ENCODE results near the gene CORO7.

CORO7 gene

GRCh38 chr16:4371357-4372000 is 44.9 kb downstream of the CORO7 start, which contains the start of gene VASN:
VASN (plus strand) TSS chr16:4371848; CDS start chr16:4380878, 9,030 bp downstream.
- no peak for TF ChIP-seq CTCF (IDR thresholded peaks at IDR 0.05; ENCODE audit: low read depth, low read length)
- peak; percentile 70 for DNase-seq (ENCODE audit: low read depth, low spot score)
- peak within 1 kb of the TSS; percentile 78 for H3K4me3 ChIP-seq (ENCODE audit: low read depth, low read length)
- in situ Hi-C loops (cut with HindIII; ENCODE audit: low sequenced_read_pairs) = no loop called here

- no peak for TF ChIP-seq CTCF (IDR thresholded peaks at IDR 0.05; ENCODE audit: low read depth, low read length)
- DNase-seq (ENCODE audit: low read depth, low spot score) = peak; percentile 67
- in situ Hi-C loops (cut with HindIII; ENCODE audit: low sequenced_read_pairs) = no loop called here
- H3K4me3 ChIP-seq (ENCODE audit: low read depth, low read length) = no peak overlapping the region
Measured at GRCh38 chr16:4370570-4371356, 45.6 kb downstream of the CORO7 start.

GRCh38 chr16:4370151-4370550 is 46.2 kb downstream of the CORO7 start:
- DNase-seq (ENCODE audit: low read depth, low spot score) = no peak
- no peak for TF ChIP-seq CTCF (IDR thresholded peaks at IDR 0.05; ENCODE audit: low read depth, low read length)
- H3K4me3 ChIP-seq (ENCODE audit: low read depth, low read length) = no peak overlapping the region
- in situ Hi-C loops (cut with HindIII; ENCODE audit: low sequenced_read_pairs) = no loop called here

- no peak overlapping the region for H3K4me3 ChIP-seq (ENCODE audit: low read depth, low read length)
- TF ChIP-seq CTCF (IDR thresholded peaks at IDR 0.05; ENCODE audit: low read depth, low read length) = no peak
- no peak for DNase-seq (ENCODE audit: low read depth, low spot score)
- in situ Hi-C loops (cut with HindIII; ENCODE audit: low sequenced_read_pairs) = no loop called here
Measured at GRCh38 chr16:4369007-4369733, 47.2 kb downstream of the CORO7 start.

- in situ Hi-C loops (cut with HindIII; ENCODE audit: low sequenced_read_pairs) = no loop called here
- no peak for TF ChIP-seq CTCF (IDR thresholded peaks at IDR 0.05; ENCODE audit: low read depth, low read length)
- no peak overlapping the region for H3K4me3 ChIP-seq (ENCODE audit: low read depth, low read length)
- DNase-seq (ENCODE audit: low read depth, low spot score) = no peak
Measured at GRCh38 chr16:4367393-4367856, 49.0 kb downstream of the CORO7 start.

GRCh38 chr16:4366016-4366415 is 50.4 kb downstream of the CORO7 start:
- no peak for TF ChIP-seq CTCF (IDR thresholded peaks at IDR 0.05; ENCODE audit: low read depth, low read length)
- no peak for DNase-seq (ENCODE audit: low read depth, low spot score)
- in situ Hi-C loops (cut with HindIII; ENCODE audit: low sequenced_read_pairs) = no loop called here
- no peak overlapping the region for H3K4me3 ChIP-seq (ENCODE audit: low read depth, low read length)

Data from astrocyte of the spinal cord (primary cell).